ENCODE results near the gene BSN.

Gene BSN

GRCh38 chr3:49664300-49664699 lies 110.0 kb downstream of the BSN start:
- intact Hi-C loops (cut with DNase I), result no loop called here
- DNase-seq, result no peak

GRCh38 chr3:49665822-49666519 lies 111.7 kb downstream of the BSN start:
- intact Hi-C loops (cut with DNase I), result no loop called here

GRCh38 chr3:49666592-49666991 lies 112.3 kb downstream of the BSN start:
- no peak for DNase-seq
- intact Hi-C loops (cut with DNase I), result no loop called here

More at GRCh38 chr3:49665822-49666519, 111.7 kb downstream of the BSN start:
- no peak for DNase-seq

- no peak for DNase-seq
- intact Hi-C loops (cut with DNase I), result no loop called here
These were observed 113.6 kb downstream of the BSN start for GRCh38 chr3:49667701-49668413.

- intact Hi-C loops (cut with DNase I), result no loop called here
- DNase-seq, result no peak
These were observed 114.1 kb downstream of the BSN start for GRCh38 chr3:49668414-49668797.

GRCh38 chr3:49668861-49669260 lies 114.6 kb downstream of the BSN start:
- DNase-seq, result no peak
- intact Hi-C loops (cut with DNase I), result no loop called here

GRCh38 chr3:49669352-49669751 lies 115.1 kb downstream of the BSN start:
- no peak for DNase-seq
- intact Hi-C loops (cut with DNase I), result no loop called here

GRCh38 chr3:49670940-49671290 lies 116.6 kb downstream of the BSN start:
- DNase-seq, result no peak
- intact Hi-C loops (cut with DNase I), result loop anchor here (5.0 kb wide), 1 partner anchor 129 kb away; no protein-coding TSS in a partner anchor

GRCh38 chr3:49671291-49672288 lies 117.3 kb downstream of the BSN start:
- peak; percentile 48 to 88 (median 70) for DNase-seq
- intact Hi-C loops (cut with DNase I), result loop anchor here (5.0 kb wide), 1 partner anchor 129 kb away; no protein-coding TSS in a partner anchor

- intact Hi-C loops (cut with DNase I), result loop anchor here (5.0 kb wide), 1 partner anchor 131 kb away; no protein-coding TSS in a partner anchor
These were observed 118.9 kb downstream of the BSN start for GRCh38 chr3:49673121-49673714.

GRCh38 chr3:49673715-49674496 lies 119.6 kb downstream of the BSN start, which contains the start of gene APEH:
APEH (plus strand) TSS chr3:49674351; CDS start chr3:49674402, 51 bp downstream.
- DNase-seq, result peak; percentile 86 to 98 (median 94)
- intact Hi-C loops (cut with DNase I), result loop anchor here (5.0 kb wide), 1 partner anchor 132 kb away; no protein-coding TSS in a partner anchor

More at GRCh38 chr3:49673121-49673714, 118.9 kb downstream of the BSN start:
- no peak for DNase-seq

- DNase-seq, result peak in 1 of 42 donors; percentile 24
- intact Hi-C loops (cut with DNase I), result loop anchor here (5.0 kb wide), 1 partner anchor 132 kb away; no protein-coding TSS in a partner anchor
These were observed 120.3 kb downstream of the BSN start for GRCh38 chr3:49674497-49674983.

- intact Hi-C loops (cut with DNase I), result no loop called here
These were observed 121.6 kb downstream of the BSN start for GRCh38 chr3:49675912-49676311.

GRCh38 chr3:49680493-49681231 lies 126.4 kb downstream of the BSN start:
- peak in 29 of 42 donors; percentile 12 to 80 (median 52) for DNase-seq
- intact Hi-C loops (cut with DNase I), result no loop called here

More at GRCh38 chr3:49675912-49676311, 121.6 kb downstream of the BSN start:
- DNase-seq, result no peak

- DNase-seq, result no peak
- intact Hi-C loops (cut with DNase I), result no loop called here
These were observed 126.9 kb downstream of the BSN start for GRCh38 chr3:49681232-49681522.

- intact Hi-C loops (cut with DNase I), result no loop called here
- no peak for DNase-seq
These were observed 127.3 kb downstream of the BSN start for GRCh38 chr3:49681543-49681942.

GRCh38 chr3:49683162-49683561 lies 128.9 kb downstream of the BSN start:
- intact Hi-C loops (cut with DNase I), result no loop called here
- peak in 36 of 42 donors; percentile 18 to 89 (median 56) for DNase-seq
